Calu3 (cell line): ENCODE measurements around the gene HYDIN. TPM values are rescaled to one million over a fixed set of nuclear protein-coding genes. Genes with fewer than 3 reads are reported as not detected.

ENCODE experiments used
- BruUV-seq: library from RNA; stranded (reverse); fragments of 400-500 nt; replicated peaks from 2 replicates; lab custom pipeline; 2021; lab: Mats Ljungman, UMichigan
- CTCF ChIA-PET: fragments of 300-600 bp; sonication (Branson Sonifier 250); formaldehyde crosslinking; loops from one replicate; lab custom pipeline; 2022; ENCODE audit warnings: antibody characterized with exemption; lab: Charles Lee
- DNase-seq: peaks from one replicate; pipeline ENCODE4 v3.0.0; 2022
- H3K27ac Mint-ChIP-seq: one replicate; pipeline ENCODE4 v1.8.0; 2022; ENCODE audit warnings: mixed read lengths; ENCODE audit not compliant: unreplicated experiment
- H3K27me3 Mint-ChIP-seq: one replicate; pipeline ENCODE4 v1.8.0; 2022; ENCODE audit warnings: mixed read lengths; ENCODE audit not compliant: unreplicated experiment
- H3K36me3 Mint-ChIP-seq: one replicate; pipeline ENCODE4 v1.8.0; 2022; ENCODE audit warnings: mild to moderate bottlenecking, moderate library complexity, mixed read lengths; ENCODE audit not compliant: insufficient read depth, unreplicated experiment
- H3K4me1 Mint-ChIP-seq: one replicate; pipeline ENCODE4 v1.8.0; 2022; ENCODE audit warnings: mild to moderate bottlenecking, low read depth, mixed read lengths; ENCODE audit not compliant: unreplicated experiment
- H3K4me3 Mint-ChIP-seq: one replicate; pipeline ENCODE4 v1.8.0; 2022; ENCODE audit warnings: mild to moderate bottlenecking, low read depth, moderate library complexity, mixed read lengths; ENCODE audit not compliant: unreplicated experiment
- H3K9me3 Mint-ChIP-seq: one replicate; pipeline ENCODE4 v1.8.0; 2022; ENCODE audit warnings: low read depth, mixed read lengths; ENCODE audit not compliant: unreplicated experiment
- intact Hi-C: fragments of 100-400 bp; cut with micrococcal nuclease; formaldehyde crosslinking; loops from one replicate; pipeline ENCODE4 v1.10.0; 2022; ENCODE audit not compliant: unreplicated experiment
- total RNA-seq: library from RNA; stranded (reverse); gene quantifications from 2 replicates; pipeline ENCODE4 v1.2.3, GENCODE V29; 2022
- TF ChIP-seq, protein P1 (sequence below): fragments of 200-600 bp; IDR thresholded peaks from one replicate; pipeline ENCODE4 v1.8.0; 2022; ENCODE audit warnings: antibody characterized with exemption; ENCODE audit not compliant: unreplicated experiment

The HYDIN gene
- total RNA-seq, 1 experiment from 2014 or later, result 2.9 TPM

DNA sequence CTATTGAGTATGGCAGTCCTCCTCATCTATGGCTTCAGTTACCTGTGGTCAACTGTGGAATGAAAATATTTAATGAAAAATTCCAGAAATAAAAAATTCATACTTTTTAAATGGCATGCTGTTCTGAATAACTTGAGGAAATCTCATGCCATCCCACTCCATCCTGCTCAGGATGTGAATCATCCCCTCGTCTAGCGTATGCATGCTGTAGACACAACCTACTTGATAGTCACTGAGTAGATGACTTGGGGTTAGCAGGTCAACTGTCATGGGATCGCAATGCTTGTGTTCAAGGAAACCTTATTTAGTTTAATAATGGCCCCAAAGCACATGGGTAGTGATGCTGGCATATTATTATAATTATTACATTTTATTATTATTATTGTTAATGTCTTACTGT, 424.7 kb downstream of the HYDIN start:
- no TSS peak for BruUV-seq
- Mint-ChIP-seq H3K4me1 (no peaks in the 10 kb centered on the region), H3K27me3 (peaks cover 70% of the 10 kb centered on the region), H3K4me3 (no peak overlapping the region), H3K9me3 (no peaks in the 10 kb centered on the region), H3K36me3 (peaks cover 9% of the 10 kb centered on the region), H3K27ac (no peak overlapping the region)
- CTCF ChIA-PET, result no interaction called here
- TF ChIP-seq, protein P1, sequence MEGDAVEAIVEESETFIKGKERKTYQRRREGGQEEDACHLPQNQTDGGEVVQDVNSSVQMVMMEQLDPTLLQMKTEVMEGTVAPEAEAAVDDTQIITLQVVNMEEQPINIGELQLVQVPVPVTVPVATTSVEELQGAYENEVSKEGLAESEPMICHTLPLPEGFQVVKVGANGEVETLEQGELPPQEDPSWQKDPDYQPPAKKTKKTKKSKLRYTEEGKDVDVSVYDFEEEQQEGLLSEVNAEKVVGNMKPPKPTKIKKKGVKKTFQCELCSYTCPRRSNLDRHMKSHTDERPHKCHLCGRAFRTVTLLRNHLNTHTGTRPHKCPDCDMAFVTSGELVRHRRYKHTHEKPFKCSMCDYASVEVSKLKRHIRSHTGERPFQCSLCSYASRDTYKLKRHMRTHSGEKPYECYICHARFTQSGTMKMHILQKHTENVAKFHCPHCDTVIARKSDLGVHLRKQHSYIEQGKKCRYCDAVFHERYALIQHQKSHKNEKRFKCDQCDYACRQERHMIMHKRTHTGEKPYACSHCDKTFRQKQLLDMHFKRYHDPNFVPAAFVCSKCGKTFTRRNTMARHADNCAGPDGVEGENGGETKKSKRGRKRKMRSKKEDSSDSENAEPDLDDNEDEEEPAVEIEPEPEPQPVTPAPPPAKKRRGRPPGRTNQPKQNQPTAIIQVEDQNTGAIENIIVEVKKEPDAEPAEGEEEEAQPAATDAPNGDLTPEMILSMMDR, result no peak
- intact Hi-C loops, result no loop called here
- DNase-seq, result no peak

DNA sequence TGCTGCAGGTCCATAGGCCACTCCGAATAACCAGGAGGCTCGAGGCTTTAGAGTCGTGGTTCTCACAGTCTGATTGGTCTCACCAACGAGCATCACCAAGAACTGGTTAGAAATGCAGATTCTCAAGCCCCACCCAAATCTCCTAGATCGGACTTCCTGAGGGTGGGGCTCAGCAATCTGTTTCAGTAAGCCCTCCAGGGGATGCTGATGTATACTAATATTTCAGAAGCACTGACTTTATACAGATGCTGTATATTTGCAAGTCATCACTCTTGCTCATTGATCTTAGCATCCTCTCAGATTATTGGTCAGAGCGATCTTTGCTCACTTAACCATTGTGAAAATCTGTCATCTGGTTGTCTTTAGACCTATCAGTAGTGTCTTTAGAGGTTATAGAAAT, 425.1 kb downstream of the HYDIN start:
- peaks cover 66% of the 10 kb centered on the region for H3K27me3 Mint-ChIP-seq
- H3K4me1 Mint-ChIP-seq, result peaks cover 2% of the 10 kb centered on the region
- CTCF ChIA-PET, result no interaction called here
- no peak overlapping the region for H3K27ac Mint-ChIP-seq
- TF ChIP-seq, protein P1, result no peak
- intact Hi-C loops, result no loop called here
- peaks cover 13% of the 10 kb centered on the region for H3K36me3 Mint-ChIP-seq
- no peak for DNase-seq
- no TSS peak for BruUV-seq
- no peak overlapping the region for H3K4me3 Mint-ChIP-seq
- H3K9me3 Mint-ChIP-seq, result no peaks in the 10 kb centered on the region

DNA sequence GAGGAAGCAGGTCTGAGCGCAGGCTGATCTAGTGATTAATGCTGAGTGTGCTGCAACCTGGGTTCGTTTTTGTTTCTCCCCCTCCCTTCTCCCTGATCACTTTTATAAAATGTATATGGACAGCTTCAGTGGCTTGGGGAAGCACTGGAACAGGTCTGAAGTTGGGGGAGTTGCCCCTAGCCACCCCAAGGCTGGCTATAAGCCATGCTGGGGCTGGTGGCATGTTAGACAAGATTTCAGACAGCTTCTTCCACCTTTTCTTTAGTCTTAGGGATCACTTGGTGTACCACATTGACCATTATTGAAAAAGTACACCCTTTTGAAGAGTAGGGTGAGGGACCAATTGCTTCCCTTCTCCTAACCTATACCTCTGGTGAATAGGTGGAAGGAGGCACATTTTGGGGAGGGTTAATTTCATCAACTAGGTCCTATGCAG, 425.8 kb downstream of the HYDIN start:
- Mint-ChIP-seq H3K4me1 (peaks cover 9% of the 10 kb centered on the region), H3K36me3 (peaks cover 17% of the 10 kb centered on the region), H3K4me3 (no peak overlapping the region), H3K9me3 (no peaks in the 10 kb centered on the region), H3K27me3 (peaks cover 60% of the 10 kb centered on the region), H3K27ac (no peak overlapping the region)
- no peak for DNase-seq
- no TSS peak for BruUV-seq
- TF ChIP-seq, protein P1, result no peak
- CTCF ChIA-PET, result no interaction called here
- intact Hi-C loops, result no loop called here

DNA sequence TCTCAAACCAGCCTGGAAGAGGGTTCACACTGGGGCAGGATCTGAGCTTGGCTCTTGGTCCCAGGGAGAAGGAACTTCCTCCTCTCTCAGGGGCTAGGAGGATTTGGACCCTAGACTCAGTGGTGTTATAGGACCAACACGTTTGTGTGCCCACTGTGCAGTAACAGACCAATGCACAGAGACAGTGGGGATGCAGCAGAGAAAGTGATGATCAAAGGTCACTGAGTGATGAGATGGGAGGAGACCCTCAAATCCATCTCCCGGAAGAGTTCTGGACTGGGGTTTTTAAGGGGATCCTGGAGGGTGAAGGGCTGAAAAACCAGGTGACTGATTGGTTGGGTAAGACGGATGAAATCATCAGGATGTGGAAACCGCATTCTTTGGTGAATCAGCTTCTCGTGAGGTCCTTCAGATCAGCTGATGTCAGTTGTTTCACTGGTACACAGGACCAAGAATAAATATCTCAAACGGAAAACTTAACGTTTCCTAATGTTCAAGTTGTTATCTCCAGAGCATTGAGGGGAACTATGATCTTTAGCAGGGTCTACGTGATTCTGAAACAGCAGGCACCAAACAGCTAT, 426.3 kb downstream of the HYDIN start:
- Mint-ChIP-seq H3K9me3 (no peaks in the 10 kb centered on the region), H3K27me3 (peaks cover 56% of the 10 kb centered on the region), H3K27ac (no peak overlapping the region), H3K4me3 (no peak overlapping the region), H3K4me1 (peaks cover 14% of the 10 kb centered on the region), H3K36me3 (peaks cover 17% of the 10 kb centered on the region)
- intact Hi-C loops, result no loop called here
- no peak for DNase-seq
- TF ChIP-seq, protein P1, result no peak
- no TSS peak for BruUV-seq
- CTCF ChIA-PET, result no interaction called here
